T-cell (primary cell): Measurements from ENCODE around the gene PPL. TPM values are rescaled to one million over a fixed set of nuclear protein-coding genes. Genes with fewer than 3 reads are reported as not detected.

Experiments used
- ATAC-seq, 4 experiments: fragments of 200-7000 bp in 3 of 4; fragments of 150-1000 bp in 1 of 4; cut with Tn5 transposase; replicated peaks in 1 of 4; 1 replicate in 3 of 4; 2 replicates in 1 of 4; pipeline ENCODE4 v1.10.0; 2021; ENCODE audit warnings: moderate library complexity in 3 of 4, mild to moderate bottlenecking in 2 of 4, moderate number of reproducible peaks in 1 of 4
- CTCF ChIA-PET, 2 donors: fragments of 300-600 bp; sonication (Branson Sonifier 250); formaldehyde crosslinking; loops; one replicate each; lab custom pipeline; 2022; ENCODE audit warnings: antibody characterized with exemption in 2 of 2; lab: Charles Lee
- POLR2A ChIA-PET, 2 donors: fragments of 300-600 bp; sonication (Branson Sonifier 250); formaldehyde crosslinking; loops; one replicate each; lab custom pipeline; 2022; ENCODE audit warnings: antibody characterized with exemption in 2 of 2; lab: Charles Lee
- DNase-seq, 35 experiments: peaks; one replicate each; pipeline versions ENCODE4 v3.0.0 to v3.0.0-alpha.2; 2013 to 2023
- H3K27ac ChIP-seq: one replicate; pipeline ENCODE4 v1.5.1; 2013; ENCODE audit warnings: low read length
- H3K27me3 ChIP-seq, 2 experiments: replicated peaks in 1 of 2; 1 replicate in 1 of 2; 2 replicates in 1 of 2; pipeline versions ENCODE4 v1.6.1 to v1.7.0; 2013; ENCODE audit warnings: low read length in 1 of 2, mixed read lengths in 1 of 2; ENCODE audit not compliant: control insufficient read depth in 2 of 2, insufficient read depth in 2 of 2; ENCODE audit errors: extremely low read depth in 1 of 2
- H3K36me3 ChIP-seq, 2 donors: 1 replicate in 1 of 2; 2 replicates in 1 of 2; pipeline versions ENCODE4 v1.6.1 to v1.7.0; 2013; ENCODE audit warnings: low read length in 1 of 2; ENCODE audit not compliant: control insufficient read depth in 2 of 2, insufficient read depth in 1 of 2; ENCODE audit errors: extremely low read depth in 1 of 2
- H3K4me1 ChIP-seq, 2 experiments: 1 replicate in 1 of 2; 2 replicates in 1 of 2; pipeline versions ENCODE4 v1.6.1 to v1.7.0; 2013; ENCODE audit warnings: low read length in 2 of 2, mixed read lengths in 1 of 2; ENCODE audit not compliant: insufficient read depth in 2 of 2, control insufficient read depth in 1 of 2; ENCODE audit errors: extremely low read depth in 1 of 2
- H3K4me3 ChIP-seq, 2 donors: 1 replicate in 1 of 2; 2 replicates in 1 of 2; pipeline versions ENCODE4 v1.5.1 to v1.7.0; 2013; ENCODE audit warnings: mild to moderate bottlenecking in 2 of 2, low read length in 1 of 2, moderate library complexity in 1 of 2; ENCODE audit not compliant: control insufficient read depth in 1 of 2; ENCODE audit errors: extremely low read depth in 1 of 2
- H3K9me3 ChIP-seq: 2 replicates; pipeline ENCODE4 v1.7.0; 2013
- H3K27ac Mint-ChIP-seq, 2 donors: one replicate each; pipeline ENCODE4 v1.8.0; 2020 to 2021; ENCODE audit warnings: mild to moderate bottlenecking in 2 of 2, mixed read lengths in 2 of 2
- H3K27me3 Mint-ChIP-seq, 2 donors: one replicate each; pipeline ENCODE4 v1.8.0; 2021 to 2022; ENCODE audit warnings: mixed read lengths in 2 of 2
- H3K36me3 Mint-ChIP-seq: one replicate; pipeline ENCODE4 v1.8.0; 2021; ENCODE audit warnings: mixed read lengths
- H3K4me1 Mint-ChIP-seq, 3 donors: one replicate each; pipeline ENCODE4 v1.8.0; 2020 to 2022; ENCODE audit warnings: mixed read lengths in 3 of 3, mild to moderate bottlenecking in 1 of 3
- H3K4me3 Mint-ChIP-seq, 3 donors: one replicate each; pipeline ENCODE4 v1.8.0; 2020 to 2022; ENCODE audit warnings: mild to moderate bottlenecking in 3 of 3, mixed read lengths in 3 of 3, moderate library complexity in 3 of 3
- H3K9me3 Mint-ChIP-seq, 3 donors: one replicate each; pipeline ENCODE4 v1.8.0; 2020 to 2022; ENCODE audit warnings: mixed read lengths in 3 of 3
- WGBS: methylation state at CpG from one replicate; pipeline ENCODE4 v1.1.5; 2013; ENCODE audit warnings: missing lambda C conversion rate; ENCODE audit not compliant: insufficient coverage; 5-methylcytosine and 5-hydroxymethylcytosine counted together
- total RNA-seq, 35 experiments: library from RNA in 6 of 35; stranded (reverse) in 6 of 35; fragments of 120-200 nt in 1 of 35; gene quantifications; one replicate each; pipeline versions ENCODE4 v1.2.1 to v1.2.4 and lab custom pipeline; 2013 to 2026

Gene PPL
- total RNA-seq, 5 donors from 2014 or later (not counting 1 experiment from before 2014, with no cell fraction given) = 0.10 to 0.32 (median 0.12) TPM; not detected in 2

GRCh38 chr16:4836727-4837126, 100.2 kb downstream of the PPL start:
- Histone ChIP-seq H3K4me3 (no peak overlapping the region), H3K27me3 (no peaks in the 10 kb centered on the region), H3K4me1 (no peaks in the 10 kb centered on the region), H3K27ac (no peak overlapping the region), H3K36me3 (peaks cover 3 to 85% of the 10 kb centered on the region in 2 donors), H3K9me3 (no peaks in the 10 kb centered on the region)
- CTCF ChIA-PET = no interaction called here
- Mint-ChIP-seq H3K36me3 (peaks cover 47% of the 10 kb centered on the region), H3K9me3 (no peaks in the 10 kb centered on the region), H3K27ac (no peak overlapping the region), H3K4me1 (peaks cover 20 to 28% (median 24%) of the 10 kb centered on the region in 3 donors), H3K27me3 (no peaks in the 10 kb centered on the region), H3K4me3 (no peak overlapping the region)
- POLR2A ChIA-PET = interaction anchor here in 1 of 2 donors (0.6 kb wide), 1 partner anchor 248 kb away, joined by 3 read pairs; no protein-coding TSS in a partner anchor
- WGBS = 92% methylated on average over 1 of the region's 2 CpGs
- DNase-seq (no peak), ATAC-seq (no peak)

- H3K27me3 Mint-ChIP-seq = no peaks in the 10 kb centered on the region
- no peaks in the 10 kb centered on the region for H3K9me3 Mint-ChIP-seq
- ChIA-PET CTCF (no interaction called here), POLR2A (interaction anchor here (0.5 to 0.6 kb wide), 3 partner anchors 13 to 1726 kb away, joined by 3 to 4 read pairs (median 4); no protein-coding TSS in a partner anchor)
- WGBS = no CpG with 5 or more reads among the region's 1 CpG
- H3K4me3 ChIP-seq = no peak overlapping the region
- no peaks in the 10 kb centered on the region for H3K4me1 ChIP-seq
- H3K36me3 Mint-ChIP-seq = peaks cover 44% of the 10 kb centered on the region
- H3K27ac Mint-ChIP-seq = no peak overlapping the region
- DNase-seq (no peak), ATAC-seq (no peak)
- no peak overlapping the region for H3K4me3 Mint-ChIP-seq
- H3K9me3 ChIP-seq = no peaks in the 10 kb centered on the region
- H3K27ac ChIP-seq = no peak overlapping the region
- H3K4me1 Mint-ChIP-seq = peaks cover 16 to 20% (median 19%) of the 10 kb centered on the region in 3 donors
- no peaks in the 10 kb centered on the region for H3K27me3 ChIP-seq
- peaks cover 6 to 85% of the 10 kb centered on the region in 2 donors for H3K36me3 ChIP-seq
Measured at GRCh38 chr16:4833584-4833983, 103.4 kb downstream of the PPL start.

- Histone ChIP-seq H3K4me3 (no peak overlapping the region), H3K4me1 (no peaks in the 10 kb centered on the region), H3K36me3 (peaks cover 6 to 83% of the 10 kb centered on the region in 2 donors), H3K27ac (no peak overlapping the region), H3K9me3 (no peaks in the 10 kb centered on the region), H3K27me3 (no peaks in the 10 kb centered on the region)
- ChIA-PET CTCF (no interaction called here), POLR2A (no interaction called here)
- ATAC-seq (no peak), DNase-seq (no peak)
- H3K4me1 Mint-ChIP-seq = peaks cover 16 to 20% (median 19%) of the 10 kb centered on the region in 3 donors
- no peak overlapping the region for H3K4me3 Mint-ChIP-seq
- H3K36me3 Mint-ChIP-seq = peaks cover 43% of the 10 kb centered on the region
- WGBS = 80% methylated on average over 2 of the region's 6 CpGs
- no peaks in the 10 kb centered on the region for H3K9me3 Mint-ChIP-seq
- H3K27ac Mint-ChIP-seq = no peak overlapping the region
- no peaks in the 10 kb centered on the region for H3K27me3 Mint-ChIP-seq
Measured at GRCh38 chr16:4832698-4833343, 104.1 kb downstream of the PPL start.

Other genes with a start within 250 kb of the PPL start
- gene NUDT16L1, start 243.6 kb downstream of the PPL start, total RNA-seq = 10 to 100 TPM; 53.3 to 64.0 (median 62.2) TPM
- 10 to 100 TPM; 24.2 to 37.1 (median 32.2) TPM for gene ANKS3, start 202.9 kb downstream of the PPL start, total RNA-seq
- gene DNAAF8, start 202.6 kb downstream of the PPL start, total RNA-seq = under 1 TPM in 4 of 5 donors, not detected in 1; 0.13 to 0.70 (median 0.34) TPM
- gene ZNF500, start 170.0 kb downstream of the PPL start, total RNA-seq = 10 to 100 TPM; 19.7 to 36.6 (median 32.4) TPM
- gene SEPTIN12, start 148.8 kb downstream of the PPL start, total RNA-seq = not detected
- gene SMIM22, start 141.8 kb downstream of the PPL start, total RNA-seq = not detected
- gene ROGDI, start 134.5 kb downstream of the PPL start, total RNA-seq = 10 to 100 TPM; 12.1 to 20.2 (median 13.2) TPM
- gene GLYR1, start 89.9 kb downstream of the PPL start, total RNA-seq = 100 to 1,000 TPM in 3 of 5 donors, 10 to 100 TPM in 2; 95.5 to 106 (median 102) TPM
- gene UBN1, start 89.7 kb downstream of the PPL start, total RNA-seq = 10 to 100 TPM; 41.8 to 53.7 (median 48.2) TPM
- gene SEC14L5, start 21.2 kb upstream of the PPL start, total RNA-seq = under 1 TPM in 1 of 5 donors, not detected in 4; 0.05 TPM
- 10 to 100 TPM; 26.2 to 33.6 (median 29.7) TPM for gene NAGPA, start 96.8 kb upstream of the PPL start, total RNA-seq
- gene C16orf89, start 128.8 kb upstream of the PPL start, total RNA-seq = under 1 TPM in 2 of 5 donors, not detected in 3; 0.62 to 0.79 TPM
- gene ALG1, start 134.7 kb upstream of the PPL start, total RNA-seq = 10 to 100 TPM; 12.0 to 29.2 (median 25.7) TPM
- gene EEF2KMT, start 160.6 kb upstream of the PPL start, total RNA-seq = 10 to 100 TPM in 3 of 5 donors, 1 to 10 TPM in 2; 3.6 to 16.1 (median 11.7) TPM